ENCODE data around the gene UNC5B. TPM values are rescaled to one million over a fixed set of nuclear protein-coding genes. Genes with fewer than 3 reads are reported as not detected.

UNC5B gene
- total RNA-seq, 1 donor from 2014 or later, result 231 TPM

- peaks cover 82% of the 10 kb centered on the region for H3K4me1 Mint-ChIP-seq (ENCODE audit: unreplicated experiment)
- H3K9me3 Mint-ChIP-seq (ENCODE audit: unreplicated experiment), result no peaks in the 10 kb centered on the region
- peaks cover 23% of the 10 kb centered on the region for H3K27me3 Mint-ChIP-seq (ENCODE audit: unreplicated experiment)
- peak overlapping the region; percentile 81 for H3K4me3 Mint-ChIP-seq (ENCODE audit: unreplicated experiment)
- peak overlapping the region; percentile 81 for H3K27ac Mint-ChIP-seq (ENCODE audit: unreplicated experiment)
- peaks cover 7% of the 10 kb centered on the region for H3K36me3 Mint-ChIP-seq (ENCODE audit: low read depth, unreplicated experiment)
- no peak for DNase-seq (ENCODE audit: low spot score)
- TF ChIP-seq CTCF (IDR thresholded peaks at IDR 0.05; ENCODE audit: unreplicated experiment), result no peak
Observed at GRCh38 chr10:71244431-71245419, 32.4 kb downstream of the UNC5B start.

GRCh38 chr10:71245420-71246325 is 33.3 kb downstream of the UNC5B start:
- Mint-ChIP-seq H3K36me3 (ENCODE audit: low read depth, unreplicated experiment) (peaks cover 10% of the 10 kb centered on the region), H3K27me3 (ENCODE audit: unreplicated experiment) (peaks cover 21% of the 10 kb centered on the region), H3K4me3 (ENCODE audit: unreplicated experiment) (no peak overlapping the region), H3K27ac (ENCODE audit: unreplicated experiment) (peak overlapping the region; percentile 81), H3K4me1 (ENCODE audit: unreplicated experiment) (peaks cover 80% of the 10 kb centered on the region), H3K9me3 (ENCODE audit: unreplicated experiment) (no peaks in the 10 kb centered on the region)
- DNase-seq (ENCODE audit: low spot score), result no peak
- no peak for TF ChIP-seq CTCF (IDR thresholded peaks at IDR 0.05; ENCODE audit: unreplicated experiment)

- Mint-ChIP-seq H3K9me3 (ENCODE audit: unreplicated experiment) (no peaks in the 10 kb centered on the region), H3K4me3 (ENCODE audit: unreplicated experiment) (no peak overlapping the region), H3K36me3 (ENCODE audit: low read depth, unreplicated experiment) (peaks cover 10% of the 10 kb centered on the region), H3K27ac (ENCODE audit: unreplicated experiment) (no peak overlapping the region), H3K4me1 (ENCODE audit: unreplicated experiment) (peaks cover 82% of the 10 kb centered on the region), H3K27me3 (ENCODE audit: unreplicated experiment) (peaks cover 14% of the 10 kb centered on the region)
- TF ChIP-seq CTCF (IDR thresholded peaks at IDR 0.05; ENCODE audit: unreplicated experiment), result no peak
- DNase-seq (ENCODE audit: low spot score), result no peak
Observed at GRCh38 chr10:71246591-71247413, 34.4 kb downstream of the UNC5B start.

- Mint-ChIP-seq H3K4me1 (ENCODE audit: unreplicated experiment) (peaks cover 82% of the 10 kb centered on the region), H3K27me3 (ENCODE audit: unreplicated experiment) (peaks cover 17% of the 10 kb centered on the region), H3K9me3 (ENCODE audit: unreplicated experiment) (no peaks in the 10 kb centered on the region), H3K27ac (ENCODE audit: unreplicated experiment) (no peak overlapping the region), H3K4me3 (ENCODE audit: unreplicated experiment) (no peak overlapping the region), H3K36me3 (ENCODE audit: low read depth, unreplicated experiment) (peaks cover 10% of the 10 kb centered on the region)
- no peak for TF ChIP-seq CTCF (IDR thresholded peaks at IDR 0.05; ENCODE audit: unreplicated experiment)
- DNase-seq (ENCODE audit: low spot score), result no peak
Observed at GRCh38 chr10:71247414-71247705, 35.0 kb downstream of the UNC5B start.
